PC-3 (cell line): ENCODE results near the gene IQSEC1. TPM values are rescaled to one million over a fixed set of nuclear protein-coding genes. Genes with fewer than 3 reads are reported as not detected.

Source experiments
- ATAC-seq: fragments of 200-7000 bp; cut with Tn5 transposase; 2 replicates; pipeline ENCODE4 v1.9.1; 2020; ENCODE audit warnings: mild to moderate bottlenecking, moderate library complexity
- BruUV-seq: library from RNA; stranded (reverse); fragments of 400-500 nt; replicated peaks from 2 replicates; lab custom pipeline; 2021; lab: Mats Ljungman, UMichigan
- CTCF ChIA-PET: fragments of 300-600 bp; sonication (Branson Sonifier 250); formaldehyde crosslinking; loops from one replicate; lab custom pipeline; 2022; ENCODE audit warnings: antibody characterized with exemption; lab: Charles Lee
- POLR2A ChIA-PET: fragments of 300-600 bp; sonication (Branson Sonifier 250); formaldehyde crosslinking; loops from one replicate; lab custom pipeline; 2022; ENCODE audit warnings: antibody characterized with exemption; ENCODE audit not compliant: unreplicated experiment; lab: Charles Lee
- DNase-seq: peaks from one replicate; pipeline ENCODE4 v3.0.0-alpha.2; 2015
- H2AFZ ChIP-seq: fragments of 300-600 bp; sonication (generic); 2 replicates; pipeline ENCODE4 v1.6.0; 2016; ENCODE audit warnings: antibody characterized with exemption, low read length
- H3F3A ChIP-seq: fragments of 300-600 bp; sonication (generic); one replicate; pipeline ENCODE4 v1.6.0; 2017; ENCODE audit warnings: antibody characterized with exemption, low read length, control low read depth, mild to moderate bottlenecking; ENCODE audit not compliant: unreplicated experiment
- H3K27ac ChIP-seq: fragments of 300-600 bp; sonication (generic); 2 replicates; pipeline ENCODE4 v1.5.1; 2016; ENCODE audit warnings: mild to moderate bottlenecking, low read length
- H3K27me3 ChIP-seq: fragments of 300-600 bp; sonication (generic); 2 replicates; pipeline ENCODE4 v1.6.1; 2016; ENCODE audit warnings: low read length, mixed read lengths
- H3K36me3 ChIP-seq: fragments of 300-600 bp; sonication (generic); 2 replicates; pipeline ENCODE4 v1.6.1; 2016; ENCODE audit warnings: low read depth, mixed run types, low read length, mixed read lengths
- H3K4me1 ChIP-seq: fragments of 300-600 bp; sonication (generic); 2 replicates; pipeline ENCODE4 v1.5.1; 2016; ENCODE audit warnings: low read length; ENCODE audit not compliant: insufficient read depth
- H3K4me2 ChIP-seq: fragments of 300-600 bp; sonication (generic); 2 replicates; pipeline ENCODE4 v1.6.0; 2016; ENCODE audit warnings: low read length
- H3K4me3 ChIP-seq: fragments of 300-600 bp; sonication (generic); 2 replicates; pipeline ENCODE4 v1.5.1; 2016; ENCODE audit warnings: mild to moderate bottlenecking, low read length, mixed read lengths
- H3K79me2 ChIP-seq: fragments of 300-600 bp; sonication (generic); 2 replicates; pipeline ENCODE4 v1.6.1; 2017; ENCODE audit warnings: low read length, mixed read lengths
- H3K9ac ChIP-seq: fragments of 300-600 bp; sonication (generic); 2 replicates; pipeline ENCODE4 v1.6.0; 2016; ENCODE audit warnings: mild to moderate bottlenecking, low read length
- H3K9me2 ChIP-seq: fragments of 300-600 bp; sonication (generic); replicated peaks from 2 replicates; pipeline ENCODE4 v1.6.1; 2016; ENCODE audit warnings: mixed run types, low read length, mixed read lengths
- H3K9me3 ChIP-seq: fragments of 300-600 bp; sonication (generic); 2 replicates; pipeline ENCODE4 v1.6.1; 2016; ENCODE audit warnings: low read length, mixed read lengths
- H4K20me1 ChIP-seq: fragments of 300-600 bp; sonication (generic); 2 replicates; pipeline ENCODE4 v1.6.1; 2016; ENCODE audit warnings: low read length, mixed read lengths
- EZH2 ChIP-seq: fragments of 300-600 bp; sonication (generic); IDR thresholded peaks from one replicate; pipeline ENCODE4 v1.6.1; 2017; ENCODE audit warnings: antibody characterized with exemption, mild to moderate bottlenecking, low read length; ENCODE audit not compliant: unreplicated experiment
- EZH2phosphoT487 ChIP-seq: fragments of 300-600 bp; sonication (generic); IDR thresholded peaks from 2 replicates; pipeline ENCODE4 v1.6.1; 2018; ENCODE audit warnings: mild to moderate bottlenecking, antibody characterized with exemption, low read length, borderline replicate concordance
- intact Hi-C: fragments of 100-400 bp; cut with micrococcal nuclease; formaldehyde crosslinking; loops from 2 replicates; pipeline ENCODE4 v1.9.0; 2023
- total RNA-seq: library from RNA; depleted of rRNA; stranded (reverse); fragments of >200 nt; gene quantifications from 2 replicates; pipeline ENCODE4 v1.2.3, GENCODE V29; 2014
- TF ChIP-seq, protein P1 (sequence below): fragments of 300-600 bp; sonication (generic); conservative IDR thresholded peaks from 2 replicates; pipeline ENCODE4 v1.5.1; 2017; ENCODE audit warnings: antibody characterized with exemption, low read depth, mild to moderate bottlenecking, low read length

The IQSEC1 gene
- total RNA-seq, 1 experiment from 2014 or later, result 37.9 TPM

DNA sequence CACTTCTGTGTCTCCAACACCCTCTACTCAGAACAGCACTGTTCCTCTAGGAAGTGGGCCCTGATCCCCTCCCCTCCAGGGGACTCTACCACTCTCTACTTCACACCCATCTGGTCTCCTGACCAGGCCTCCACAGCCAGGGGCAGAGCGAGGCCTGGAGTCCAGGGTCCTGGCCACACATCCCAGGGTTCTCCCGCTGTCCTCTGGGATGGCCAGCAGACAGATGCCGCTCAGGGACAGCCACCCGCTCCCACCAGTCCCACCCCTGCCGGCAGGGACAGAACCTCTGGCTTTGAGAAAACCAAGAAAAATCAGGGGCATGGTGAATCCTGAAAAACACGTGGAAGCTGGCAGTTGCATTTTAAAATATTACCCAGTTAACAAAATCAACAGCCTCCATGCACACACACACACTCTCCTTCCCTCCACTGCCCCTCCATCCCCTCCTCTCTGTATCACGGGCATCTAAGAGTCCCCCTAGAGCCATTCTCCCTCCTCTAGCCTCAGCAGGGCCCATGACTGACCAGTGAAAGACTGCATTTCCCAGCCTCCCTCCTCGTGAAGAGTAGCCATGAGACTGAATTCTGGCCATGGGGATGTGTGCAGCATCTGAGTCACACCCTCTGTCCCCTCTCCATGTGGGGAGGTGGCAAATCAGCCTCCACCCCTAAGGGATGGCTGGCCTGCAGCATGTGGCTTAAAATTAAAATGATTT is 32.1 kb upstream of the IQSEC1 start:
- intact Hi-C loops, result loop anchor here (5.0 kb wide), 2 partner anchors 307 to 347 kb away; no protein-coding TSS in a partner anchor
- H3K4me3 ChIP-seq, result no peak overlapping the region
- H3K9me3 ChIP-seq, result no peaks in the 10 kb centered on the region
- peaks cover 17% of the 10 kb centered on the region for H3K79me2 ChIP-seq
- peaks cover 9% of the 10 kb centered on the region for H3F3A ChIP-seq
- H4K20me1 ChIP-seq, result no peaks in the 10 kb centered on the region
- DNase-seq, result no peak
- H3K27ac ChIP-seq, result peak overlapping the region; percentile 99
- TF ChIP-seq, protein P1, sequence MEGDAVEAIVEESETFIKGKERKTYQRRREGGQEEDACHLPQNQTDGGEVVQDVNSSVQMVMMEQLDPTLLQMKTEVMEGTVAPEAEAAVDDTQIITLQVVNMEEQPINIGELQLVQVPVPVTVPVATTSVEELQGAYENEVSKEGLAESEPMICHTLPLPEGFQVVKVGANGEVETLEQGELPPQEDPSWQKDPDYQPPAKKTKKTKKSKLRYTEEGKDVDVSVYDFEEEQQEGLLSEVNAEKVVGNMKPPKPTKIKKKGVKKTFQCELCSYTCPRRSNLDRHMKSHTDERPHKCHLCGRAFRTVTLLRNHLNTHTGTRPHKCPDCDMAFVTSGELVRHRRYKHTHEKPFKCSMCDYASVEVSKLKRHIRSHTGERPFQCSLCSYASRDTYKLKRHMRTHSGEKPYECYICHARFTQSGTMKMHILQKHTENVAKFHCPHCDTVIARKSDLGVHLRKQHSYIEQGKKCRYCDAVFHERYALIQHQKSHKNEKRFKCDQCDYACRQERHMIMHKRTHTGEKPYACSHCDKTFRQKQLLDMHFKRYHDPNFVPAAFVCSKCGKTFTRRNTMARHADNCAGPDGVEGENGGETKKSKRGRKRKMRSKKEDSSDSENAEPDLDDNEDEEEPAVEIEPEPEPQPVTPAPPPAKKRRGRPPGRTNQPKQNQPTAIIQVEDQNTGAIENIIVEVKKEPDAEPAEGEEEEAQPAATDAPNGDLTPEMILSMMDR, result no peak
- TF ChIP-seq EZH2 (no peak), EZH2phosphoT487 (no peak)
- POLR2A ChIA-PET, result interaction anchor here (0.7 kb wide), 1 partner anchor 55 kb away, joined by 5 read pairs; no protein-coding TSS in a partner anchor
- peak overlapping the region; percentile 90 for H3K9ac ChIP-seq
- CTCF ChIA-PET, result interaction anchor here (1.7 kb wide), 1 partner anchor 13 kb away, joined by 17 read pairs; no protein-coding TSS in a partner anchor
- no TSS peak for BruUV-seq
- H3K27me3 ChIP-seq, result no peaks in the 10 kb centered on the region
- H3K36me3 ChIP-seq, result no peaks in the 10 kb centered on the region
- peak overlapping the region; percentile 50 for H3K4me2 ChIP-seq
- H3K4me1 ChIP-seq, result peaks cover 56% of the 10 kb centered on the region
- ATAC-seq, result peak; percentile 6
- no peak overlapping the region for H2AFZ ChIP-seq
- H3K9me2 ChIP-seq, result no peaks in the 10 kb centered on the region

DNA sequence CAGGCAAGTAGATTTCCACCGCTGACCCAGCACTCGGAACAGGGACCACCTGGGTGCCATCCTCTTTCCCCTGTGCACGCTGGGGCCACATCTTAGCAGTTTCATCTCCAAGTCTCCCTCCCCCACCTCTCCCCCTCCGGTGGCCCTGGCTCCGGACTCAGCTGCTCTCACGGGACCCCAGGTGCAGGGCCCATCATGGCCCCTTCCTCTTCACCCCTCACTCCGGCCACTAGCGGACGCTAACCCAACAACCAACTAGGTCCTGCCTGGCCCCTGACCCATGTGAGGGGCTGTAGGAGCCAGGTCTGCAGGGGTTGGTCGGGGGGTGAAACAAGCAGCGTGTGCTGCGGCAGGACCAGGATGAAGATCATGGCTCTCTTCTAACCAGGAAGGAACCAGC is 31.3 kb upstream of the IQSEC1 start:
- H3K79me2 ChIP-seq, result peaks cover 17% of the 10 kb centered on the region
- TF ChIP-seq, protein P1, result no peak
- TF ChIP-seq EZH2, result no peak
- no peak for TF ChIP-seq EZH2phosphoT487
- H3K9me2 ChIP-seq, result no peaks in the 10 kb centered on the region
- peaks cover 9% of the 10 kb centered on the region for H3F3A ChIP-seq
- CTCF ChIA-PET, result no interaction called here
- H3K9ac ChIP-seq, result no peak overlapping the region
- H4K20me1 ChIP-seq, result no peaks in the 10 kb centered on the region
- peaks cover 49% of the 10 kb centered on the region for H3K4me1 ChIP-seq
- H3K9me3 ChIP-seq, result no peaks in the 10 kb centered on the region
- peak overlapping the region; percentile 99 for H3K27ac ChIP-seq
- no peak overlapping the region for H3K4me3 ChIP-seq
- no peaks in the 10 kb centered on the region for H3K36me3 ChIP-seq
- BruUV-seq, result no TSS peak
- intact Hi-C loops, result no loop called here
- H3K27me3 ChIP-seq, result no peaks in the 10 kb centered on the region
- H2AFZ ChIP-seq, result no peak overlapping the region
- POLR2A ChIA-PET, result no interaction called here
- DNase-seq, result no peak
- no peak for ATAC-seq
- H3K4me2 ChIP-seq, result no peak overlapping the region

DNA sequence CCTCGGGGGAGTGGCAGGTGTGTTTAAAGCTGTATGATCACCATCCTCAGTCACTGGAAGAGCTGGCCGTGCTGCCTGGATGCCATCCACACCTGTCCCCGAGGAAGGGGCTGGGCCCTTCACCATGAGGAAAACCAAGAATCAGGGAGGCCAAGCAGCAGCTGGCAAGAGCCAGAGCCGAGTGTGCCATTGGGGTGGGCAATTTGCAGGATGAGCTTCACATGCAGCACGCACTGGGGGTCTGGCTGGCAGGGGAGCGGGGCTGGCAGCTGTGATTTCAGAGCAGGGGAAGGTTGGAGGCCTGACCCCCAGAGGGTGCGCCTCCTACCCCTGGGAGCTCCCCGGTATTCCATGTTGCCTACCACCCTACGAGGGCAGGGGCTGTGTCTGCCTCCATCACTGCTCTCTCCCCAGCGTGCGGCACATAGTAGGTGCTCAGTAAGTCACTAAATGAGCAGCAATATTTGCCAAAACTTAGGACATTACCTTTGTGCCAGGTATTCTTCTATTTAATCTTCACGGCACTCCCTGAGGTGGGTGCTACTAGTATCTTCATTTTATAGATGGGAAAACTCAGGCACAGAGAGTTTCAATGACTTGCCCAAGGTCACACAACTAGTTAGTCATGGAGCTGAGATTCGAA is 30.3 kb upstream of the IQSEC1 start:
- DNase-seq (no peak), ATAC-seq (no peak)
- Histone ChIP-seq H4K20me1 (no peaks in the 10 kb centered on the region), H2AFZ (no peak overlapping the region), H3K4me1 (peaks cover 39% of the 10 kb centered on the region), H3K27ac (no peak overlapping the region), H3K4me2 (no peak overlapping the region), H3K79me2 (peaks cover 15% of the 10 kb centered on the region), H3K9me3 (no peaks in the 10 kb centered on the region), H3F3A (peaks cover 9% of the 10 kb centered on the region), H3K9me2 (no peaks in the 10 kb centered on the region), H3K9ac (no peak overlapping the region), H3K27me3 (no peaks in the 10 kb centered on the region), H3K36me3 (no peaks in the 10 kb centered on the region), H3K4me3 (no peak overlapping the region)
- no peak for TF ChIP-seq EZH2
- TF ChIP-seq, protein P1, result no peak
- no peak for TF ChIP-seq EZH2phosphoT487
- ChIA-PET POLR2A (no interaction called here), CTCF (interaction anchor here (1.3 kb wide), 1 partner anchor 12 kb away, joined by 3 read pairs; no protein-coding TSS in a partner anchor)
- intact Hi-C loops, result no loop called here
- no TSS peak for BruUV-seq
